Spleen (tissue), 11 donors: ENCODE results near the gene EHMT1. TPM values are rescaled to one million over a fixed set of nuclear protein-coding genes. Genes with fewer than 3 reads are reported as not detected.

Experiments
- DNase-seq: peaks from one replicate; pipeline ENCODE4 v3.0.0-alpha.2; 2020
- H3K27ac ChIP-seq, 8 donors: fragments of 200-600 bp; sonication (generic) in 7 of 8; 1 replicate in 4 of 8; 2 replicates in 4 of 8; pipeline versions ENCODE4 v1.5.0 to v1.8.0; 2016 to 2021; ENCODE audit warnings: inconsistent platforms in 4 of 8, mild to moderate bottlenecking in 4 of 8, moderate library complexity in 1 of 8
- H3K27me3 ChIP-seq, 7 donors: fragments of 200-600 bp; sonication (generic) in 6 of 7; replicated peaks in 1 of 7; 1 replicate in 4 of 7; 2 replicates in 3 of 7; pipeline versions ENCODE4 v1.5.0 to v1.8.0; 2016 to 2021; ENCODE audit warnings: inconsistent platforms in 3 of 7, mild to moderate bottlenecking in 1 of 7
- H3K36me3 ChIP-seq, 6 donors: fragments of 200-600 bp; sonication (generic) in 5 of 6; 1 replicate in 4 of 6; 2 replicates in 2 of 6; pipeline versions ENCODE4 v1.5.0 to v1.8.0; 2016 to 2021; ENCODE audit warnings: inconsistent platforms in 2 of 6
- H3K4me1 ChIP-seq, 6 donors: fragments of 200-600 bp; sonication (generic) in 5 of 6; 1 replicate in 3 of 6; 2 replicates in 3 of 6; pipeline versions ENCODE4 v1.5.0 to v1.8.0; 2016 to 2021; ENCODE audit warnings: inconsistent platforms in 3 of 6
- H3K4me3 ChIP-seq, 8 donors: fragments of 200-600 bp; sonication (generic) in 7 of 8; 1 replicate in 4 of 8; 2 replicates in 4 of 8; pipeline versions ENCODE4 v1.5.0 to v1.8.0; 2016 to 2021; ENCODE audit warnings: inconsistent platforms in 4 of 8, mild to moderate bottlenecking in 4 of 8, moderate library complexity in 2 of 8
- H3K9me3 ChIP-seq, 8 donors: fragments of 200-600 bp; sonication (generic) in 7 of 8; 1 replicate in 4 of 8; 2 replicates in 4 of 8; pipeline versions ENCODE4 v1.5.0 to v1.8.0; 2016 to 2021; ENCODE audit warnings: inconsistent platforms in 4 of 8
- CTCF ChIP-seq, 11 experiments: fragments of 200-600 bp in 7 of 11; fragments of 450-650 bp in 4 of 11; sonication (generic) in 4 of 11; IDR thresholded peaks in 8 of 11; conservative IDR thresholded peaks in 3 of 11; 1 replicate in 7 of 11; 2 replicates in 4 of 11; pipeline versions ENCODE4 v1.4.0 to v1.8.0; 2016 to 2021; ENCODE audit warnings: antibody characterized with exemption in 11 of 11, inconsistent platforms in 4 of 11, mild to moderate bottlenecking in 1 of 11
- POLR2A ChIP-seq, 3 donors: fragments of 450-650 bp; IDR thresholded peaks; one replicate each; pipeline ENCODE4 v1.5.1; 2017; ENCODE audit warnings: antibody characterized with exemption in 3 of 3, mild to moderate bottlenecking in 1 of 3
- POLR2AphosphoS5 ChIP-seq, 3 donors: sonication (generic); formaldehyde crosslinking; IDR thresholded peaks; one replicate each; pipeline ENCODE4 v1.5.1; 2017; ENCODE audit warnings: antibody characterized with exemption in 3 of 3
- WGBS, 5 donors: extraction: QIAGEN DNeasy Blood & Tissue Kit in 3 of 5; methylation state at CpG; one replicate each; pipeline versions ENCODE4 v1.1.5 to v1.1.7; 2013 to 2018; 5-methylcytosine and 5-hydroxymethylcytosine counted together
- intact Hi-C: fragments of 100-400 bp; cut with DNase I; formaldehyde crosslinking; loops from one replicate; pipeline ENCODE4 v1.15.0; 2023; ENCODE audit warnings: low total_unique reads
- polyA plus RNA-seq, 3 donors: library from polyadenylated mRNA; stranded (reverse); fragments of 200-250 nt; gene quantifications; one replicate each; pipeline ENCODE4 v1.2.1, GENCODE V29; 2013
- total RNA-seq, 7 donors: library from RNA; depleted of rRNA in 3 of 7; stranded (reverse); fragments of >200 nt in 3 of 7; fragmentation: NEBNext Ultra II Directional in 4 of 7; extraction: Animal tissue kit (Norgen Biotek cat#: 25700) in 4 of 7; gene quantifications; one replicate each; pipeline versions ENCODE4 v1.1.0 to v1.2.1, GENCODE V29; 2016 to 2021
- donor health status: healthy with polysubstance abuse.
- donor health status: DM: no; HTN: no; CAD: no; lungs with moderate emphysema.
- donor health status: DM: no; HTN: no; CAD: no.
- donor health status: Bipolar disorder and iron deficiency.
- donor health status: healthy.
- donor health status: DM: no; HTN: no; CAD: no.
- donor health status: DM: yes; HTN: yes; CAD: no.

The EHMT1 gene
- total and polyA plus RNA-seq, 10 donors: 35.5 to 163 (median 122) TPM

GRCh38 chr9:137815256-137816255 is 196.8 kb downstream of the EHMT1 start:
- peaks cover 0 to 9% (median 0%) of the 10 kb centered on the region in 8 donors for H3K9me3 ChIP-seq
- intact Hi-C loops: no loop called here
- no peaks in the 10 kb centered on the region for H3K4me1 ChIP-seq
- no peak overlapping the region for H3K4me3 ChIP-seq
- no peak for DNase-seq
- no peak for TF ChIP-seq POLR2A (IDR thresholded peaks at IDR 0.05)
- no peak for TF ChIP-seq CTCF (IDR thresholded peaks at IDR 0.05 in 8 of 11, conservative IDR thresholded peaks at IDR 0.05 in 3 of 11)
- peak in 1 of 3 donors; percentile 8 for TF ChIP-seq POLR2AphosphoS5 (IDR thresholded peaks at IDR 0.05)
- WGBS, 5 donors: 93 to 98% (median 96%) methylated on average over 30 of the region's 30 CpGs
- peaks cover 6 to 92% (median 87%) of the 10 kb centered on the region in 6 donors for H3K36me3 ChIP-seq
- H3K27me3 ChIP-seq: no peaks in the 10 kb centered on the region
- H3K27ac ChIP-seq: no peak overlapping the region

- peak; percentile 51 for DNase-seq
- H3K27me3 ChIP-seq: no peaks in the 10 kb centered on the region
- H3K27ac ChIP-seq: no peak overlapping the region
- TF ChIP-seq POLR2A (IDR thresholded peaks at IDR 0.05) (no peak), CTCF (IDR thresholded peaks at IDR 0.05 in 8 of 11, conservative IDR thresholded peaks at IDR 0.05 in 3 of 11) (no peak), POLR2AphosphoS5 (IDR thresholded peaks at IDR 0.05) (no peak)
- peaks cover 6 to 92% (median 87%) of the 10 kb centered on the region in 6 donors for H3K36me3 ChIP-seq
- intact Hi-C loops: no loop called here
- no peak overlapping the region for H3K4me3 ChIP-seq
- H3K4me1 ChIP-seq: no peaks in the 10 kb centered on the region
- H3K9me3 ChIP-seq: peaks cover 0 to 9% (median 0%) of the 10 kb centered on the region in 8 donors
- 69 to 92% (median 87%) methylated on average over 19 to 22 of the region's 22 CpGs for WGBS, 5 donors
These were observed 197.9 kb downstream of the EHMT1 start for GRCh38 chr9:137816531-137817235.

- Histone ChIP-seq H3K4me3 (no peak overlapping the region), H3K9me3 (peaks cover 0 to 15% (median 0%) of the 10 kb centered on the region in 8 donors), H3K27me3 (no peaks in the 10 kb centered on the region), H3K4me1 (no peaks in the 10 kb centered on the region), H3K36me3 (peaks cover 8 to 92% (median 87%) of the 10 kb centered on the region in 6 donors), H3K27ac (no peak overlapping the region)
- intact Hi-C loops: no loop called here
- peak; percentile 59 for DNase-seq
- WGBS, 5 donors: 93 to 98% (median 97%) methylated on average over 28 to 35 of the region's 35 CpGs
- TF ChIP-seq POLR2AphosphoS5 (IDR thresholded peaks at IDR 0.05) (no peak), POLR2A (IDR thresholded peaks at IDR 0.05) (no peak), CTCF (IDR thresholded peaks at IDR 0.05 in 8 of 11, conservative IDR thresholded peaks at IDR 0.05 in 3 of 11) (no peak)
These were observed 198.7 kb downstream of the EHMT1 start for GRCh38 chr9:137817236-137818200.
